Body of pancreas (tissue), 4 donors: ENCODE measurements around the gene PGBD1. TPM values are rescaled to one million over a fixed set of nuclear protein-coding genes. Genes with fewer than 3 reads are reported as not detected.
A peak's percentile ranks its signal among the peaks of the same experiment; 100 is the strongest.

Experiments
- ATAC-seq: fragments of 150-250 bp; one replicate; pipeline ENCODE4 v1.9.1; 2016
- DNase-seq, 4 donors: peaks; one replicate each; pipeline ENCODE4 v3.0.0-alpha.2; 2019
- H3K27ac ChIP-seq, 4 donors: fragments of 200-600 bp; sonication (generic); 1 replicate in 3 of 4; 2 replicates in 1 of 4; pipeline versions ENCODE4 v1.5.1 to v1.6.1; 2016 to 2019; ENCODE audit warnings: mild to moderate bottlenecking in 1 of 4, mixed read lengths in 1 of 4, moderate library complexity in 1 of 4
- H3K27me3 ChIP-seq, 2 donors: fragments of 200-600 bp; sonication (generic); one replicate each; pipeline ENCODE4 v1.6.0; 2016; ENCODE audit warnings: mild to moderate bottlenecking in 1 of 2
- H3K36me3 ChIP-seq, 2 donors: fragments of 200-600 bp; sonication (generic); replicated peaks in 1 of 2; 2 replicates each; pipeline ENCODE4 v1.5.1; 2016; ENCODE audit warnings: low read depth in 2 of 2; ENCODE audit not compliant: insufficient read depth in 1 of 2
- H3K4me1 ChIP-seq: fragments of 200-600 bp; sonication (generic); one replicate; pipeline ENCODE4 v1.6.0; 2016
- H3K4me3 ChIP-seq, 2 donors: fragments of 200-600 bp; sonication (generic); 1 replicate in 1 of 2; 2 replicates in 1 of 2; pipeline ENCODE4 v1.5.1; 2016 to 2019
- H3K9me3 ChIP-seq, 3 donors: fragments of 200-600 bp; sonication (generic); 1 replicate in 2 of 3; 2 replicates in 1 of 3; pipeline ENCODE4 v1.5.1; 2016
- POLR2A ChIP-seq, 3 donors: fragments of 450-650 bp; IDR thresholded peaks; one replicate each; pipeline ENCODE4 v1.6.1; 2016; ENCODE audit warnings: antibody characterized with exemption in 3 of 3, mild to moderate bottlenecking in 2 of 3
- WGBS, 2 donors: methylation state at CpG; one replicate each; pipeline ENCODE4 v1.1.5; 2017; 5-methylcytosine and 5-hydroxymethylcytosine counted together
- intact Hi-C: fragments of 100-400 bp; cut with DNase I; formaldehyde crosslinking; loops from one replicate; pipeline ENCODE4 v1.15.1; 2023
- total RNA-seq, 2 donors: library from RNA; depleted of rRNA; stranded (reverse); fragments of >200 nt; gene quantifications; one replicate each; pipeline ENCODE4 v1.1.0, GENCODE V29; 2016
- TF ChIP-seq, protein P1 (sequence below), 7 experiments: fragments of 450-650 bp in 4 of 7; fragments of 200-600 bp in 3 of 7; sonication (generic) in 3 of 7; IDR thresholded peaks; one replicate each; pipeline ENCODE4 v1.5.1; 2016 to 2019; ENCODE audit warnings: antibody characterized with exemption in 7 of 7

PGBD1 gene
- total RNA-seq, 2 donors from 2014 or later, result 0.66 to 2.3 TPM

- H3K9me3 ChIP-seq, result no peaks in the 10 kb centered on the region
- intact Hi-C loops, result loop anchor here (10.0 kb wide), 1 partner anchor 127 kb away; the partner anchor contains the start of gene ZSCAN16
- ATAC-seq (peak; percentile 42), DNase-seq (peak in 2 of 4 donors; percentile 12 to 13)
- TF ChIP-seq, protein P1, sequence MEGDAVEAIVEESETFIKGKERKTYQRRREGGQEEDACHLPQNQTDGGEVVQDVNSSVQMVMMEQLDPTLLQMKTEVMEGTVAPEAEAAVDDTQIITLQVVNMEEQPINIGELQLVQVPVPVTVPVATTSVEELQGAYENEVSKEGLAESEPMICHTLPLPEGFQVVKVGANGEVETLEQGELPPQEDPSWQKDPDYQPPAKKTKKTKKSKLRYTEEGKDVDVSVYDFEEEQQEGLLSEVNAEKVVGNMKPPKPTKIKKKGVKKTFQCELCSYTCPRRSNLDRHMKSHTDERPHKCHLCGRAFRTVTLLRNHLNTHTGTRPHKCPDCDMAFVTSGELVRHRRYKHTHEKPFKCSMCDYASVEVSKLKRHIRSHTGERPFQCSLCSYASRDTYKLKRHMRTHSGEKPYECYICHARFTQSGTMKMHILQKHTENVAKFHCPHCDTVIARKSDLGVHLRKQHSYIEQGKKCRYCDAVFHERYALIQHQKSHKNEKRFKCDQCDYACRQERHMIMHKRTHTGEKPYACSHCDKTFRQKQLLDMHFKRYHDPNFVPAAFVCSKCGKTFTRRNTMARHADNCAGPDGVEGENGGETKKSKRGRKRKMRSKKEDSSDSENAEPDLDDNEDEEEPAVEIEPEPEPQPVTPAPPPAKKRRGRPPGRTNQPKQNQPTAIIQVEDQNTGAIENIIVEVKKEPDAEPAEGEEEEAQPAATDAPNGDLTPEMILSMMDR (IDR thresholded peaks at IDR 0.05), result no peak
- TF ChIP-seq POLR2A (IDR thresholded peaks at IDR 0.05), result no peak
- peak overlapping the region in 2 of 4 donors; percentile 30 to 54 for H3K27ac ChIP-seq
- peak overlapping the region; percentile 80 to 93 for H3K4me3 ChIP-seq
- H3K4me1 ChIP-seq, result peaks cover 14% of the 10 kb centered on the region
- 0% methylated on average over 6 to 24 of the region's 25 CpGs for WGBS, 2 donors
- H3K27me3 ChIP-seq, result no peaks in the 10 kb centered on the region
- peaks cover 0 to 2% of the 10 kb centered on the region in 2 donors for H3K36me3 ChIP-seq
These were observed 29.7 kb upstream of the PGBD1 start for GRCh38 chr6:28251661-28252008.

GRCh38 chr6:28252009-28252975, 29.1 kb upstream of the PGBD1 start, which contains the start of gene ZKSCAN4:
ZKSCAN4 (minus strand) TSS chr6:28252269; CDS start chr6:28251980, 289 bp downstream.
- 5 to 9% methylated on average over 10 to 14 of the region's 14 CpGs for WGBS, 2 donors
- Histone ChIP-seq H3K4me1 (peaks cover 14% of the 10 kb centered on the region), H3K27ac (peak within 1 kb of the TSS in 2 of 4 donors; percentile 30 to 54), H3K27me3 (no peaks in the 10 kb centered on the region), H3K4me3 (peak within 1 kb of the TSS; percentile 80 to 93), H3K9me3 (no peaks in the 10 kb centered on the region), H3K36me3 (peaks cover 0 to 2% of the 10 kb centered on the region in 2 donors)
- DNase-seq (peak; percentile 72 to 84 (median 78)), ATAC-seq (peak; percentile 96)
- intact Hi-C loops, result loop anchor here (10.0 kb wide), 1 partner anchor 127 kb away; the partner anchor contains the start of gene ZSCAN16
- TF ChIP-seq, protein P1 (IDR thresholded peaks at IDR 0.05), result no peak
- peak in 1 of 3 donors; percentile 21 for TF ChIP-seq POLR2A (IDR thresholded peaks at IDR 0.05)

DNA sequence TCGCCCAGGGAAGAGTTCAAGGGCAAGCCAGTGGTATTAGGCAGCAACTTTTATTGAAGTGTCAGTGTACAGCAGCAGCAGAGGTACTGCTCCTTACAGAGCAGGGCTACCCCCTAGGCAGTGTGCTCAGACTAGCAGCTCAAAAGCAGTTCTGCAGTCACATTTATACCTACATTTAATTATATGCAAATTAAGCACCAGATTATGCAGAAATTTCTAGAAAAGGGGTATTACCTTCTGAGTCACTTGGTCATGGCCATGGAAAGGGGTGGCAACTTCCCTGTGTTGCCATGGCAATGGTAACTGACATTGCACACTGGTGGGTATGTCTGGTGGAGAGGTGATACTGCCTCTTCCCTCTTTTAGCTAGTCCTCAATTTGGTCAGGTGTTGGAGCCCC, 27.3 kb upstream of the PGBD1 start:
- Histone ChIP-seq H3K9me3 (no peaks in the 10 kb centered on the region), H3K4me3 (no peak overlapping the region), H3K27me3 (no peaks in the 10 kb centered on the region), H3K4me1 (peaks cover 19% of the 10 kb centered on the region), H3K27ac (no peak overlapping the region), H3K36me3 (no peaks in the 10 kb centered on the region)
- no peak for TF ChIP-seq POLR2A (IDR thresholded peaks at IDR 0.05)
- TF ChIP-seq, protein P1 (IDR thresholded peaks at IDR 0.05), result no peak
- DNase-seq, result no peak
- 43 to 53% methylated on average over 1 of the region's 1 CpG for WGBS, 2 donors
- intact Hi-C loops, result loop anchor here (10.0 kb wide), 1 partner anchor 129 kb away; the partner anchor contains the start of gene ZSCAN16
- no peak for ATAC-seq

GRCh38 chr6:28257042-28257441, 24.3 kb upstream of the PGBD1 start:
- Histone ChIP-seq H3K27ac (no peak overlapping the region), H3K4me3 (no peak overlapping the region), H3K36me3 (no peaks in the 10 kb centered on the region), H3K27me3 (no peaks in the 10 kb centered on the region), H3K4me1 (peaks cover 16% of the 10 kb centered on the region), H3K9me3 (no peaks in the 10 kb centered on the region)
- ATAC-seq, result no peak
- intact Hi-C loops, result loop anchor here (10.0 kb wide), 1 partner anchor 132 kb away; the partner anchor contains the start of gene ZSCAN16
- TF ChIP-seq POLR2A (IDR thresholded peaks at IDR 0.05), result no peak
- TF ChIP-seq, protein P1 (IDR thresholded peaks at IDR 0.05), result no peak
- DNase-seq, result no peak
- 0% methylated on average over 1 of the region's 1 CpG; no CpG with 5 or more reads in 1 of the 2 donors for WGBS, 2 donors
